ENCODE measurements around the gene PLEKHN1. TPM values are rescaled to one million over a fixed set of nuclear protein-coding genes. Genes with fewer than 3 reads are reported as not detected.

PLEKHN1 gene
- total RNA-seq, 6 experiments from 2014 or later = 0.11 to 2.4 (median 0.26) TPM; not detected in 1

DNA sequence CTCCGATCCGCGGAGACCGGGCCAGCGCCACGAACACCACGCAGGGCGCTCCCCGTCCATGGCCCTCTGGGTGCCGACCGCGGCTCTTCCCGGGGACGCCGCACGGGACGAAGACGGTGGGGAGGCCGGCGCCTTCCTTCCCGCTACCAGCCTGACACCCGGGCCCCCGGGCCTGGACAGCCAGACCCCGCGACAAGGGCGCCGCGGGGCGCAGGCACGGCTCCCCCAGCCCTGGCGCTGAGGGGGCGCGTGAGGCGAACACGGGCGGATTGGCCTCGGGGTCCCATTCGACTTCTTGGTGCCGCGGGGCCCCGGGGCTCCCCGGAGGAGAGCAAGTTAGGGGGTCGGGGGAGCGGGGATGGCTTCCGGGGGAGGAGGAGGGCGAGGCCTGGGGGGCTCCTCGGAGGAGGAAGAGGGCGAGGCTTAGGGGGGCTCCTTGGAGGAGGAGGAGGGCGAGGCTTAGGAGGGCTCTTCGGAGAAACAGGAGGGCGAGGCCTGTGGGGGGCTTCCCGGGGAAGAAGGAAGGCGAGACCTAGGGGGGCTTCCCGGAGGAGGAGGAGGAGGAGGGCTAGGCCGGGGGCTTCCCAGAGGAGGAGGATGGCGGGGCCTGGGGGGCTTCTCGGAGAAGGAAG is 6.4 kb upstream of the PLEKHN1 start:
- intact Hi-C loops (cut with DNase I) = no loop called here
- 18% methylated on average over 38 of the region's 57 CpGs for WGBS (ENCODE audit: insufficient coverage, low coverage, low lambda C conversion rate, missing lambda C conversion rate)
- no peaks in the 10 kb centered on the region for H3K27me3 ChIP-seq
- peak overlapping the region in 2 of 3 donors; percentile 53 to 100 for H3K4me3 ChIP-seq
- ATAC-seq = peak in 2 of 4 donors; percentile 2 to 14
- DNase-seq = no peak
- TF ChIP-seq, protein P1, sequence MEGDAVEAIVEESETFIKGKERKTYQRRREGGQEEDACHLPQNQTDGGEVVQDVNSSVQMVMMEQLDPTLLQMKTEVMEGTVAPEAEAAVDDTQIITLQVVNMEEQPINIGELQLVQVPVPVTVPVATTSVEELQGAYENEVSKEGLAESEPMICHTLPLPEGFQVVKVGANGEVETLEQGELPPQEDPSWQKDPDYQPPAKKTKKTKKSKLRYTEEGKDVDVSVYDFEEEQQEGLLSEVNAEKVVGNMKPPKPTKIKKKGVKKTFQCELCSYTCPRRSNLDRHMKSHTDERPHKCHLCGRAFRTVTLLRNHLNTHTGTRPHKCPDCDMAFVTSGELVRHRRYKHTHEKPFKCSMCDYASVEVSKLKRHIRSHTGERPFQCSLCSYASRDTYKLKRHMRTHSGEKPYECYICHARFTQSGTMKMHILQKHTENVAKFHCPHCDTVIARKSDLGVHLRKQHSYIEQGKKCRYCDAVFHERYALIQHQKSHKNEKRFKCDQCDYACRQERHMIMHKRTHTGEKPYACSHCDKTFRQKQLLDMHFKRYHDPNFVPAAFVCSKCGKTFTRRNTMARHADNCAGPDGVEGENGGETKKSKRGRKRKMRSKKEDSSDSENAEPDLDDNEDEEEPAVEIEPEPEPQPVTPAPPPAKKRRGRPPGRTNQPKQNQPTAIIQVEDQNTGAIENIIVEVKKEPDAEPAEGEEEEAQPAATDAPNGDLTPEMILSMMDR (IDR thresholded peaks at IDR 0.05) = no peak
- TF ChIP-seq POLR2A (IDR thresholded peaks at IDR 0.05) = no peak
- H3K4me1 ChIP-seq = peaks cover 0 to 13% (median 0%) of the 10 kb centered on the region in 4 donors
- H3K36me3 ChIP-seq = peaks cover 0 to 18% (median 11%) of the 10 kb centered on the region in 4 donors
- no peaks in the 10 kb centered on the region for H3K9me3 ChIP-seq
- H3K27ac ChIP-seq = no peak overlapping the region

GRCh38 chr1:960363-961131 is 5.7 kb upstream of the PLEKHN1 start, which contains the start of gene KLHL17:
TSS of gene KLHL17 (plus strand) at chr1:960584. CDS start at chr1:960694, 110 bp downstream.
- peak; percentile 48 to 71 (median 64) for ATAC-seq
- Histone ChIP-seq H3K27ac (no peak within 1 kb of the TSS), H3K9me3 (no peaks in the 10 kb centered on the region), H3K27me3 (no peaks in the 10 kb centered on the region), H3K4me1 (peaks cover 0 to 13% (median 0%) of the 10 kb centered on the region in 4 donors), H3K36me3 (peaks cover 0 to 14% (median 9%) of the 10 kb centered on the region in 4 donors), H3K4me3 (peak within 1 kb of the TSS; percentile 53 to 100 (median 53))
- no peak for TF ChIP-seq POLR2A (IDR thresholded peaks at IDR 0.05)
- TF ChIP-seq, protein P1 (IDR thresholded peaks at IDR 0.05) = no peak
- WGBS (ENCODE audit: insufficient coverage, low coverage, low lambda C conversion rate, missing lambda C conversion rate) = 0% methylated on average over 4 of the region's 109 CpGs
- DNase-seq = peak; percentile 81 to 84 (median 83)
- intact Hi-C loops (cut with DNase I) = no loop called here

- Histone ChIP-seq H3K9me3 (no peaks in the 10 kb centered on the region), H3K4me3 (peak overlapping the region; percentile 53 to 72 (median 53)), H3K27ac (no peak overlapping the region), H3K27me3 (no peaks in the 10 kb centered on the region), H3K4me1 (peaks cover 0 to 17% (median 0%) of the 10 kb centered on the region in 4 donors), H3K36me3 (peaks cover 0 to 8% (median 3%) of the 10 kb centered on the region in 4 donors)
- 100% methylated on average over 1 of the region's 56 CpGs for WGBS (ENCODE audit: insufficient coverage, low coverage, low lambda C conversion rate, missing lambda C conversion rate)
- TF ChIP-seq, protein P1 (IDR thresholded peaks at IDR 0.05) = no peak
- TF ChIP-seq POLR2A (IDR thresholded peaks at IDR 0.05) = no peak
- no peak for ATAC-seq
- intact Hi-C loops (cut with DNase I) = no loop called here
- no peak for DNase-seq
Observed at GRCh38 chr1:961132-961669, 5.1 kb upstream of the PLEKHN1 start.

DNA sequence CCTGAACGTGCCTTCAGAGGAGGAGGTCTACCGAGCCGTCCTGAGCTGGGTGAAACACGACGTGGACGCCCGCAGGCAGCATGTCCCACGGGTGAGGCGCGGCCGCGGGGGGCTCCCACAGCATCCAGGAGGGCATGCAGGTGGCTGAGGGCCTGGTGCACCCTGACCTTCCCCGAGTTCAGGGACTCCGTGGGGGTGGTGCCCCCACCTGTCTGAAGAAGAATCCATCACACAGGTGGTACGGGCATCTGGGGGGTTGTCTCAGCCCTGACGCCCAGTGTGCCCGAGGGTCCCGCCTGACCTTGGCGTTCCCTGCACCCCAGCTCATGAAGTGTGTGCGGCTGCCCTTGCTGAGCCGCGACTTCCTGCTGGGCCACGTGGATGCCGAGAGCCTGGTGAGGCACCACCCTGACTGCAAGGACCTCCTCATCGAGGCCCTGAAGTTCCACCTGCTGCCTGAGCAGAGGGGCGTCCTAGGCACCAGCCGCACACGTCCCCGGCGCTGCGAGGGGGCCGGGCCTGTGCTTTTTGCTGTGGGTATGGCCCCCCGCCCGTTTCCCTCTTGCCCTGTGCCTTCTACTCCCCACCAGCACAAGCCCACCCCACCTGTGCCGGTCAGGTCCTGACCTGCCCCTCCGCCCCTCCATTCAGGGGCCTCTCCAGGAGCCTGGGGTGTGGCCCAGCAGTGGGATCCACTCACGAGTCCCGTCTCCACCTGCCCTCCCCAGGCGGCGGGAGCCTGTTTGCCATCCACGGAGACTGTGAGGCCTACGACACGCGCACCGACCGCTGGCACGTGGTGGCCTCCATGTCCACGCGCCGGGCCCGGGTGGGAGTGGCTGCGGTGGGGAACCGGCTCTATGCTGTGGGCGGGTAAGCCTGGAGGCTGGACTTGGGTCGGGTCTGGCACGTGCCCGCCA is 3.6 kb upstream of the PLEKHN1 start:
- H3K4me1 ChIP-seq = peaks cover 0 to 19% (median 2%) of the 10 kb centered on the region in 4 donors

More for the DNA sequence above, 3.6 kb upstream of the PLEKHN1 start:
- Histone ChIP-seq H3K27me3 (no peaks in the 10 kb centered on the region), H3K9me3 (no peaks in the 10 kb centered on the region), H3K4me3 (no peak overlapping the region), H3K27ac (no peak overlapping the region), H3K36me3 (no peaks in the 10 kb centered on the region)
- DNase-seq = no peak
- TF ChIP-seq POLR2A (IDR thresholded peaks at IDR 0.05) = no peak
- TF ChIP-seq, protein P1 (IDR thresholded peaks at IDR 0.05) = no peak
- WGBS (ENCODE audit: insufficient coverage, low coverage, low lambda C conversion rate, missing lambda C conversion rate) = 98% methylated on average over 18 of the region's 57 CpGs
- intact Hi-C loops (cut with DNase I) = no loop called here
- ATAC-seq = no peak

Data from right lobe of liver (tissue), 6 donors.